KMS-11 (cell line): ENCODE measurements around the gene SNF8.

ENCODE experiments used
- H2AFZ ChIP-seq: fragments of 200-600 bp; sonication (generic); 2 replicates; pipeline ENCODE4 v1.6.1; 2016; ENCODE audit warnings: antibody characterized with exemption, mixed run types, low read depth
- H3K27ac ChIP-seq: fragments of 200-600 bp; sonication (generic); 2 replicates; pipeline ENCODE4 v1.6.1; 2016; ENCODE audit warnings: mild to moderate bottlenecking, mixed run types
- H3K27me3 ChIP-seq: fragments of 200-600 bp; sonication (generic); 2 replicates; pipeline ENCODE4 v1.6.1; 2017; ENCODE audit warnings: mild to moderate bottlenecking, low read depth, mixed run types, moderate library complexity; ENCODE audit not compliant: insufficient read depth
- H3K36me3 ChIP-seq: fragments of 200-600 bp; sonication (generic); 2 replicates; pipeline ENCODE4 v1.6.1; 2017; ENCODE audit warnings: mild to moderate bottlenecking, mixed run types; ENCODE audit not compliant: insufficient read depth
- H3K4me1 ChIP-seq: fragments of 200-600 bp; sonication (generic); 2 replicates; pipeline ENCODE4 v1.6.1; 2016; ENCODE audit warnings: mild to moderate bottlenecking, low read depth, mixed run types; ENCODE audit not compliant: poor library complexity, severe bottlenecking
- H3K4me2 ChIP-seq: fragments of 200-600 bp; sonication (generic); 2 replicates; pipeline ENCODE4 v1.7.0; 2016; ENCODE audit warnings: mild to moderate bottlenecking, mixed run types
- H3K4me3 ChIP-seq: fragments of 200-600 bp; sonication (generic); IDR thresholded peaks from 2 replicates; pipeline ENCODE4 v1.6.1; 2017; ENCODE audit warnings: low read depth, low read length, mixed read lengths; ENCODE audit not compliant: insufficient read depth
- H3K79me2 ChIP-seq: fragments of 200-600 bp; sonication (generic); 2 replicates; pipeline ENCODE4 v1.6.1; 2016; ENCODE audit warnings: low read depth, mixed run types; ENCODE audit not compliant: insufficient read depth
- H3K9ac ChIP-seq: fragments of 200-600 bp; sonication (generic); 2 replicates; pipeline ENCODE4 v1.6.1; 2016; ENCODE audit warnings: mild to moderate bottlenecking, mixed run types
- H4K20me1 ChIP-seq: fragments of 200-600 bp; sonication (generic); 2 replicates; pipeline ENCODE4 v1.6.1; 2016; ENCODE audit warnings: mild to moderate bottlenecking, mixed run types; ENCODE audit not compliant: insufficient read depth
- CTCF ChIP-seq: fragments of 200-600 bp; sonication (generic); conservative IDR thresholded peaks from 2 replicates; pipeline ENCODE4 v1.6.1; 2017; ENCODE audit warnings: low read depth, mild to moderate bottlenecking, antibody characterized with exemption, low read length, moderate library complexity, mixed read lengths

SNF8 gene

GRCh38 chr17:48915459-48916282, 29.0 kb downstream of the SNF8 start:
- Histone ChIP-seq H3K4me3 (no peak overlapping the region), H2AFZ (no peak overlapping the region), H3K9ac (peak overlapping the region; percentile 8; the same call in 1 of the 2 replicates), H3K27me3 (no peaks in the 10 kb centered on the region), H3K79me2 (peaks cover 83% of the 10 kb centered on the region), H4K20me1 (no peaks in the 10 kb centered on the region), H3K36me3 (peaks cover 20% of the 10 kb centered on the region; the same call in 1 of the 2 replicates), H3K4me2 (peak overlapping the region; percentile 59), H3K27ac (peak overlapping the region; percentile 73), H3K4me1 (peaks cover 71% of the 10 kb centered on the region)
- no peak for TF ChIP-seq CTCF

GRCh38 chr17:48912476-48912875, 32.2 kb downstream of the SNF8 start:
- peaks cover 79% of the 10 kb centered on the region for H3K4me1 ChIP-seq
- no peak overlapping the region for H3K27ac ChIP-seq
- no peak overlapping the region; the same call in 1 of the 2 replicates for H3K4me2 ChIP-seq
- no peak for TF ChIP-seq CTCF
- H2AFZ ChIP-seq, result no peak overlapping the region
- peaks cover 7% of the 10 kb centered on the region; the same call in 1 of the 2 replicates for H3K36me3 ChIP-seq
- H3K27me3 ChIP-seq, result no peaks in the 10 kb centered on the region
- H4K20me1 ChIP-seq, result no peaks in the 10 kb centered on the region
- no peak overlapping the region for H3K4me3 ChIP-seq
- no peak overlapping the region for H3K9ac ChIP-seq
- peaks cover 83% of the 10 kb centered on the region for H3K79me2 ChIP-seq

GRCh38 chr17:48910370-48910769, 34.3 kb downstream of the SNF8 start:
- H3K4me2 ChIP-seq, result peak overlapping the region; percentile 96
- peaks cover 3% of the 10 kb centered on the region; the same call in 1 of the 2 replicates for H3K36me3 ChIP-seq
- H3K79me2 ChIP-seq, result peaks cover 65% of the 10 kb centered on the region

GRCh38 chr17:48909783-48910182, 34.9 kb downstream of the SNF8 start:
- H4K20me1 ChIP-seq, result no peaks in the 10 kb centered on the region
- H3K36me3 ChIP-seq, result peaks cover 3% of the 10 kb centered on the region; the same call in 1 of the 2 replicates
- H3K4me3 ChIP-seq, result no peak overlapping the region
- H3K79me2 ChIP-seq, result peaks cover 59% of the 10 kb centered on the region
- H3K27ac ChIP-seq, result peak overlapping the region; percentile 90
- H2AFZ ChIP-seq, result no peak overlapping the region
- H3K4me1 ChIP-seq, result peaks cover 54% of the 10 kb centered on the region
- no peak for TF ChIP-seq CTCF
- peak overlapping the region; percentile 96 for H3K4me2 ChIP-seq
- H3K9ac ChIP-seq, result peak overlapping the region; percentile 86
- no peaks in the 10 kb centered on the region for H3K27me3 ChIP-seq

More at GRCh38 chr17:48910370-48910769, 34.3 kb downstream of the SNF8 start:
- Histone ChIP-seq H3K27me3 (no peaks in the 10 kb centered on the region), H4K20me1 (no peaks in the 10 kb centered on the region), H3K4me3 (no peak overlapping the region), H2AFZ (no peak overlapping the region), H3K27ac (peak overlapping the region; percentile 90; the same call in 1 of the 2 replicates), H3K9ac (no peak overlapping the region; the same call in 1 of the 2 replicates), H3K4me1 (peaks cover 60% of the 10 kb centered on the region)
- TF ChIP-seq CTCF, result no peak
